AG04450 (cell line): Measurements from ENCODE around the gene KCNN3. TPM values are rescaled to one million over a fixed set of nuclear protein-coding genes. Genes with fewer than 3 reads are reported as not detected.

ENCODE experiments used
- CTCF ChIA-PET: fragments of 300-600, 350-600 bp; formaldehyde crosslinking; extraction: SDS; loops from one replicate; lab custom pipeline; 2022; ENCODE audit warnings: antibody characterized with exemption, inconsistent platforms; lab: Charles Lee
- POLR2A ChIA-PET: fragments of 350-600 bp; formaldehyde crosslinking; extraction: SDS; loops from one replicate; lab custom pipeline; 2021; ENCODE audit warnings: antibody characterized with exemption, inconsistent platforms; lab: Yijun Ruan, JAX
- DNase-seq: peaks from one replicate; pipeline ENCODE4 v3.0.0-alpha.2; 2011; ENCODE audit warnings: low read depth, low spot score
- H3K27ac ChIP-seq: one replicate; pipeline ENCODE4 v1.5.1; 2012; ENCODE audit warnings: low read depth, low read length, control low read depth
- H3K27me3 ChIP-seq: one replicate; pipeline ENCODE4 v1.6.0; 2012; ENCODE audit warnings: low read length; ENCODE audit not compliant: control insufficient read depth, insufficient read depth
- H3K4me3 ChIP-seq: 2 replicates; pipeline ENCODE4 v1.5.1; 2011; ENCODE audit warnings: mild to moderate bottlenecking, low read depth, low read length, control low read depth
- H3K9me3 ChIP-seq: 2 replicates; pipeline ENCODE4 v1.5.1; 2012; ENCODE audit warnings: low read length; ENCODE audit not compliant: control insufficient read depth, insufficient read depth
- polyA plus RNA-seq: library from polyadenylated mRNA; depleted of rRNA; stranded (reverse); fragments of >200 nt; gene quantifications from 2 replicates; pipeline ENCODE4 v1.2.3, GENCODE V29; 2011
- TF ChIP-seq, protein P1 (sequence below): IDR thresholded peaks from 2 replicates; pipeline ENCODE4 v1.5.1; 2011; ENCODE audit warnings: low read depth, low read length, control low read depth, inconsistent platforms

Gene KCNN3
- polyA plus RNA-seq, 1 experiment = 0.09 TPM

DNA sequence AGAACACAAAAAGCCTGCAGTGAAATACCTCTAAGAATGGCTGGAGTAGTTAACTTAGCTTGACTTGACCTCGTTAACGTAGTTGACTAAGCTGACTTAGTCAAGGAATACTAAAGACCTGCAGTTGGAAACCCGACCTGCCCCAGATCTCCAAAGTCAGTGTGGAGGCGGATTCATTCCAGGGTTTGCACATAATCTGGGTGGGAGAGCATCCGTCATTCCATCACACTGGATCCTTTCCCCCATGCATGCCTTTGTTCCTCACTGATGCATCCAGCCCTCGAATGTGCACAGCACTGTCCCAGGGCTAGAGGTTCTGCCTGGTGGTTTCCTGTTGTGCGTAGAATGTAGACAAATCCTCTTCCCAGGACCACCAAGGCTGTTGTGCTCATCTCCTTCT is 76.4 kb downstream of the KCNN3 start:
- CTCF ChIA-PET = no interaction called here
- Histone ChIP-seq H3K4me3 (no peak overlapping the region), H3K27me3 (peaks cover 42% of the 10 kb centered on the region), H3K9me3 (no peaks in the 10 kb centered on the region), H3K27ac (no peak overlapping the region)
- TF ChIP-seq, protein P1, sequence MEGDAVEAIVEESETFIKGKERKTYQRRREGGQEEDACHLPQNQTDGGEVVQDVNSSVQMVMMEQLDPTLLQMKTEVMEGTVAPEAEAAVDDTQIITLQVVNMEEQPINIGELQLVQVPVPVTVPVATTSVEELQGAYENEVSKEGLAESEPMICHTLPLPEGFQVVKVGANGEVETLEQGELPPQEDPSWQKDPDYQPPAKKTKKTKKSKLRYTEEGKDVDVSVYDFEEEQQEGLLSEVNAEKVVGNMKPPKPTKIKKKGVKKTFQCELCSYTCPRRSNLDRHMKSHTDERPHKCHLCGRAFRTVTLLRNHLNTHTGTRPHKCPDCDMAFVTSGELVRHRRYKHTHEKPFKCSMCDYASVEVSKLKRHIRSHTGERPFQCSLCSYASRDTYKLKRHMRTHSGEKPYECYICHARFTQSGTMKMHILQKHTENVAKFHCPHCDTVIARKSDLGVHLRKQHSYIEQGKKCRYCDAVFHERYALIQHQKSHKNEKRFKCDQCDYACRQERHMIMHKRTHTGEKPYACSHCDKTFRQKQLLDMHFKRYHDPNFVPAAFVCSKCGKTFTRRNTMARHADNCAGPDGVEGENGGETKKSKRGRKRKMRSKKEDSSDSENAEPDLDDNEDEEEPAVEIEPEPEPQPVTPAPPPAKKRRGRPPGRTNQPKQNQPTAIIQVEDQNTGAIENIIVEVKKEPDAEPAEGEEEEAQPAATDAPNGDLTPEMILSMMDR = no peak
- POLR2A ChIA-PET = no interaction called here
- no peak for DNase-seq

DNA sequence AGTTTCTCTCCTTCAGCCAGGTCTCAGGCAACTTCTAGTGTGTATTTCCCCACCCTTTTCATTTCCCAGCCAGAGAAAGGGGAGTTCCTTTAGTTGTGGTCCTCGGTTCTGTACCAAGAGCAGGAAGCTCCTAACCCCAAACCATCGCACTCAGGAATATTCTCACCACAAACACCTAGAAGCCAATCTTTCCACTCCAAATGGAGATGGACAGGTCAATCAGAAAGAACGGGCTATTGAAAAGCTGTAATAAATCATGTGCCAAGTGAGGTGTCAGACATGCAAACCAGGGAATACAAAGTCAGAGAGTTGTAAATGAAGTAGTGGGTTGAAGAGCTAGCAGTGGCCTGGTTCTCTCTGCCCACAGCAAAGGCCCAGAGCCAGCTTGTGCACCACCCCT is 77.2 kb downstream of the KCNN3 start:
- Histone ChIP-seq H3K9me3 (no peaks in the 10 kb centered on the region), H3K4me3 (no peak overlapping the region), H3K27ac (no peak overlapping the region), H3K27me3 (peaks cover 42% of the 10 kb centered on the region)
- ChIA-PET POLR2A (interaction anchor here (0.6 kb wide), 1 partner anchor 56 kb away, joined by 3 read pairs; no protein-coding TSS in a partner anchor), CTCF (no interaction called here)
- no peak for DNase-seq
- TF ChIP-seq, protein P1 = no peak

DNA sequence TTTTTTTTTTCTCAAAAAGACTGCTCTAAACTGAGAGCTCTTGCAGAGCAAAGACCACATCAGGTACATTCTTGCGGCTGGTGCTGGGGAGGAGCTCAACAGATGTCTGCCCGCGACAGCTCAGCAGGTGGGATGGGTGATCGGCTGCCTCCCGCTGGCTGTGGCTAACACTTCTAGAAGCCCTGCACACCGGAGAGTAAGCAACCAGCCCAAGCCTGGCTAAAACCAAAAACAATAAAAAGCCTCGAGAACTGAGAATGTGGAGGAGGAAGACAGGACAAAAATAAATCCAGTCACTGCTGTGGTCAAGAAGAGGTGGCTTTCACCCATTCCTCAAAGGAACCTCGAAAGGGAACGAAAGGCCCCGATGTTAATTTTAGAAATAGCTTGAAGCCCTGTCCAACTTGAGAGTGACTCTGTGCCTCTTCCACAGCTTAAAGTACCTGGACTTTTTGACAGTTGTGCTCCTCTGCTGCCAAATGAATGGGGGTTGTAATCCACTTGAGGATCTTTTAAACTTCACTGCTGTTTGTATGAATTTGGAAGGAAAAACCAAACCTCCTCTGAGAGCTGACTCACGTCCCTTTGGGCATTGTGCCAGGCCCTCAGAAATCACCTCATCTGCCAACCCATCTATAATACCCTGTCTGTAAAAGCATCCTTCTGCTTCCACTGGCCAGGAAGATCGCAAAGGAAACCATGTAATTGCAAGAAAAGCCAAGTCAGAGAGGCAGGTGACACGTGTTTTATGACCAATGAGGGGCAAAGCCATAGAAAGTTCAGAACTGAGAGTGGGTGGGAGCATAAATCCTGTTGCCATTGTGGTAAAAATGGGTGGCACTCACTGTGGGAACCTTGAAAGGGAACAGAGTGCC is 78.6 kb downstream of the KCNN3 start:
- Histone ChIP-seq H3K9me3 (no peaks in the 10 kb centered on the region), H3K27me3 (peaks cover 45% of the 10 kb centered on the region), H3K27ac (no peak overlapping the region), H3K4me3 (no peak overlapping the region)
- CTCF ChIA-PET = no interaction called here
- TF ChIP-seq, protein P1 = no peak
- POLR2A ChIA-PET = no interaction called here
- DNase-seq = no peak

DNA sequence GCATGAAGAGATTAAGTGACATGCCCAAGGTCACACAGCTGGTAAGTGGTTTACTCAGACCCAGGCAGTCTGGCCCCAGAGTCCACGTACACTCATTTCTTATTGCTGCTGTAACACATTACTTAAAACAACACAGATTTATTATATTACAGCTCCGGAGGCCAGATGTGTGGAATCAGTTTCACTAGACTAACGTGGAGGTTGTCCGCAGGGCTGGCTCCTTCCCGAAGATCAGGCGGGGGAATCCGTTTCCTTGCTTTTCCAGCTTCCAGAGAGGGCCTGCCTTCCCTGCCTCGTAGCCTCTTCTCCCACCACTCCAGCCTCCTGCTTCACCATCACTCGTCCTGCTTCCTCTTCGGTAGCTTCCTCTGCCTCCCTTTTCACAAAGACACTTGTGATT is 81.2 kb downstream of the KCNN3 start:
- ChIA-PET CTCF (no interaction called here), POLR2A (no interaction called here)
- TF ChIP-seq, protein P1 = no peak
- no peak overlapping the region for H3K4me3 ChIP-seq
- no peaks in the 10 kb centered on the region for H3K9me3 ChIP-seq
- no peak overlapping the region for H3K27ac ChIP-seq
- H3K27me3 ChIP-seq = peaks cover 34% of the 10 kb centered on the region
- DNase-seq = no peak

DNA sequence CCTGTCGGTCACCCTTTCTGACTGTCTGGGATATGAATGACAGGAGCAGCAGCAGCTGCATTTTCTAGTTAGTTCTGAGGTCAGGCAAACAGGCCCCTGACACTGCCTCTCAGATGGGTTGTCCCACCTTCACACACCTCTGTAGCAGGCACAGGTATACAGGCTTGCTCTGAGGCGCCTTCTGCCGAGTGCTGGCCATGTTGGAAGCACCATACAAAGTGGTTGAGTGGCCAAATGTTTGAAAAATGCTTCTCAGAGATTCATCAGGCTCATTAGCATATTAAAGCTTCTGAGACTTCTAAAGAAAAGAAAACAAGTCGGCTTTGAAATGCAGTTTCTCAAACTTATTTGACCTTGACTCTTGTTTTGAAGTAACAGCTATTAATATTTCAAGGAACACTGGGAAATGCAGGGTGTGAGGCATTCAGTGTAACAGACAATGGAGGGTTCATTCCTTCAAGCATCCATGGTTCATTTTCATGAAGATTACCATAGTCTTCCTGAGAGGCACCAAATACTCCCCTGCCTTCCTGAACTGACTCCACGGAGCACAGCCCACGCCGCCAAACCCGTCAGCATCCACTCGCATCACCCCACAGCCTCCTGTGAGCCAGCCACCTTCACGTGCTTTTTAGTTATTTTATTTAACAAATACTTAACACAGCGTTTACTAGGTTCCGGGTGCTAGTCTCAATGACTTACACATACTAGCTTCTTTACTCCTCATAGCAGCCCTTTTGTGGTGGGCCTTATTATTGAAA is 81.8 kb downstream of the KCNN3 start:
- POLR2A ChIA-PET = no interaction called here
- no peak for DNase-seq
- H3K4me3 ChIP-seq = no peak overlapping the region
- TF ChIP-seq, protein P1 = no peak
- H3K9me3 ChIP-seq = no peaks in the 10 kb centered on the region
- H3K27ac ChIP-seq = no peak overlapping the region
- peaks cover 28% of the 10 kb centered on the region for H3K27me3 ChIP-seq
- CTCF ChIA-PET = no interaction called here
